NCI-H1417 (cell line): ENCODE measurements around the gene REC8.

Experiments
- DNase-seq, 3 experiments: peaks; one replicate each; lab custom pipeline; 2025; lab: John Stamatoyannopoulos, UW

REC8 gene

GRCh38 chr14:24138396-24139271, 33.2 kb upstream of the REC8 start:
- no peak for DNase-seq

GRCh38 chr14:24139272-24139934, 32.5 kb upstream of the REC8 start:
- peak in 1 of 3 experiments; percentile 39 for DNase-seq

- peak; percentile 100 for DNase-seq
Observed at GRCh38 chr14:24141097-24141880, 30.6 kb upstream of the REC8 start, which contains the start of gene EMC9. Gene EMC9, minus strand, starts transcription at chr14:24141591. Its CDS starts 287 bp downstream, at chr14:24141304.

GRCh38 chr14:24143511-24143910, 28.4 kb upstream of the REC8 start:
- DNase-seq = no peak

GRCh38 chr14:24144451-24144850, 27.4 kb upstream of the REC8 start:
- DNase-seq = no peak

- no peak for DNase-seq
Observed at GRCh38 chr14:24145219-24145618, 26.7 kb upstream of the REC8 start.

GRCh38 chr14:24145690-24146452, 26.0 kb upstream of the REC8 start:
- no peak for DNase-seq

GRCh38 chr14:24146453-24146977, 25.4 kb upstream of the REC8 start, which contains the start of gene PSME2:
Gene PSME2, minus strand, starts transcription at chr14:24146610. Its CDS starts 29 bp downstream, at chr14:24146581.
- DNase-seq = peak; percentile 96 to 99 (median 97)

GRCh38 chr14:24146978-24147760, 24.7 kb upstream of the REC8 start, which contains the start of gene RNF31:
Gene RNF31, plus strand, starts transcription at chr14:24147498. Its CDS starts 201 bp downstream, at chr14:24147699.
- peak; percentile 99 for DNase-seq

GRCh38 chr14:24147761-24148428, 24.0 kb upstream of the REC8 start:
- peak in 1 of 3 experiments; percentile 48 for DNase-seq

GRCh38 chr14:24149302-24149969, 22.4 kb upstream of the REC8 start:
- no peak for DNase-seq

GRCh38 chr14:24150061-24150460, 21.8 kb upstream of the REC8 start:
- no peak for DNase-seq

GRCh38 chr14:24150567-24150966, 21.3 kb upstream of the REC8 start:
- DNase-seq = no peak

- DNase-seq = no peak
Observed at GRCh38 chr14:24150993-24151392, 20.9 kb upstream of the REC8 start.

GRCh38 chr14:24151404-24152080, 20.3 kb upstream of the REC8 start:
- DNase-seq = no peak

- DNase-seq = no peak
Observed at GRCh38 chr14:24155100-24155499, 16.8 kb upstream of the REC8 start.

- no peak for DNase-seq
Observed at GRCh38 chr14:24156840-24157239, 15.0 kb upstream of the REC8 start.

GRCh38 chr14:24157331-24157730, 14.5 kb upstream of the REC8 start:
- DNase-seq = no peak
